ENCODE measurements around the gene P2RY6. TPM values are rescaled to one million over a fixed set of nuclear protein-coding genes. Genes with fewer than 3 reads are reported as not detected.

Gene P2RY6
- total and polyA plus RNA-seq, 11 donors: 0.56 to 17.7 (median 2.0) TPM

DNA sequence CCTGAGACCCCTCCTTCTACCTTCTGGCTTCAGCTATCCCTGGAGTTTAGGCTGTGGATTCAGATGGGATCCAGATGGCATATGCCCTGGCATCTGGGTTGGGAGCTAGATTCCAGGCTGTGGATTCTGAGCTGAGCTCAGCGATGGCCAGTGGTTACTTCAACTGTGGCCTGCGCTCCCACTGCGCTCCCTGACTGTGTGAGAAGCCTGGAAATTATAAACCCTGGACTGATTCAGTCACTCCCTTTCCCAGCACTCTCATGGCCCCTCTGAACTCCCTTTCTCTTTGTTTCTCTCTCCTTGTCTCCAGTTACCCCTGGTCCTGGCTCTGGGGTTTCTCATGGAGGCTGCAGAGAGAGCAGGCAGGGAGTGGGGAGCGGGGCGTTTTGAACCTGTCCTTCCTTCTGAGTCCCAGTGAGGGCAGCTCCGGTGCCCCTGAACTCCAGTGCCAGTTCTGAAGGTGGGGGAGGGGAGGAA is 40.8 kb downstream of the P2RY6 start:
- H3K27ac ChIP-seq: peak overlapping the region; percentile 30 to 100 (median 98)
- intact Hi-C loops (cut with DNase I): no loop called here

DNA sequence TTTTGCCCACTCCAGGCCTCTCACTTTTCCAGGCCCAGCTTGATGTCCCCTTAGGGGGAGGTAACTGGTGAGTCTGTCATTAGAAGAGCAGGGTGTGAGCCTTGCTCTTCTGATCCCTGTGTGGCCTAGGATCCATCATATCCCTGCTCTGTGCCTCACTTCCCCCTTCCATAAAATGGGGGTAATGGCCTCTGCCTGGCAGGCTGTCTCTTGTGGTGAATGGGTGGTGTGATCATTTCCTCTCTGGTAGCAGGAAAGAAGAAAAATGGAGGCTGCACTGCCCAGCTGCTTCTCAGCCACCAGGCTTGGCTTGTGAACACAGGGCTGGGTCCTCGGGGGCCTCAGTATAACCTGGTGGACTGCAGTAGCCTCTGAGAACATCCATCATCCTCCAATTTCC is 41.5 kb downstream of the P2RY6 start:
- no peak for DNase-seq
- WGBS, 4 donors: 34 to 70% (median 45%) methylated on average over 1 of the region's 1 CpG
- peaks cover 0 to 10% (median 0%) of the 10 kb centered on the region in 9 donors for H3K27me3 ChIP-seq
- peak overlapping the region; percentile 66 to 100 (median 98) for H3K27ac ChIP-seq
- peaks cover 5 to 98% (median 91%) of the 10 kb centered on the region in 12 donors for H3K4me1 ChIP-seq
- intact Hi-C loops (cut with DNase I): no loop called here
- no peak for ATAC-seq
- H3K36me3 ChIP-seq: peaks cover 0 to 13% (median 0%) of the 10 kb centered on the region in 9 donors
- peak overlapping the region in 11 of 12 donors; percentile 28 to 90 (median 76) for H3K4me3 ChIP-seq
- no peaks in the 10 kb centered on the region for H3K9me3 ChIP-seq
- TF ChIP-seq, protein P1, sequence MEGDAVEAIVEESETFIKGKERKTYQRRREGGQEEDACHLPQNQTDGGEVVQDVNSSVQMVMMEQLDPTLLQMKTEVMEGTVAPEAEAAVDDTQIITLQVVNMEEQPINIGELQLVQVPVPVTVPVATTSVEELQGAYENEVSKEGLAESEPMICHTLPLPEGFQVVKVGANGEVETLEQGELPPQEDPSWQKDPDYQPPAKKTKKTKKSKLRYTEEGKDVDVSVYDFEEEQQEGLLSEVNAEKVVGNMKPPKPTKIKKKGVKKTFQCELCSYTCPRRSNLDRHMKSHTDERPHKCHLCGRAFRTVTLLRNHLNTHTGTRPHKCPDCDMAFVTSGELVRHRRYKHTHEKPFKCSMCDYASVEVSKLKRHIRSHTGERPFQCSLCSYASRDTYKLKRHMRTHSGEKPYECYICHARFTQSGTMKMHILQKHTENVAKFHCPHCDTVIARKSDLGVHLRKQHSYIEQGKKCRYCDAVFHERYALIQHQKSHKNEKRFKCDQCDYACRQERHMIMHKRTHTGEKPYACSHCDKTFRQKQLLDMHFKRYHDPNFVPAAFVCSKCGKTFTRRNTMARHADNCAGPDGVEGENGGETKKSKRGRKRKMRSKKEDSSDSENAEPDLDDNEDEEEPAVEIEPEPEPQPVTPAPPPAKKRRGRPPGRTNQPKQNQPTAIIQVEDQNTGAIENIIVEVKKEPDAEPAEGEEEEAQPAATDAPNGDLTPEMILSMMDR (IDR thresholded peaks at IDR 0.05): no peak
- no peak for TF ChIP-seq POLR2A (IDR thresholded peaks at IDR 0.05)

More for the DNA sequence above, 40.8 kb downstream of the P2RY6 start:
- H3K9me3 ChIP-seq: no peaks in the 10 kb centered on the region
- peaks cover 5 to 98% (median 83%) of the 10 kb centered on the region in 12 donors for H3K4me1 ChIP-seq
- peak overlapping the region; percentile 7 to 90 (median 72) for H3K4me3 ChIP-seq
- peaks cover 0 to 13% (median 0%) of the 10 kb centered on the region in 9 donors for H3K36me3 ChIP-seq
- WGBS, 4 donors: 37 to 55% (median 42%) methylated on average over 6 of the region's 6 CpGs
- H3K27me3 ChIP-seq: peaks cover 0 to 15% (median 0%) of the 10 kb centered on the region in 9 donors
- DNase-seq: no peak
- no peak for ATAC-seq
- no peak for TF ChIP-seq POLR2A (IDR thresholded peaks at IDR 0.05)
- TF ChIP-seq, protein P1 (IDR thresholded peaks at IDR 0.05): no peak

DNA sequence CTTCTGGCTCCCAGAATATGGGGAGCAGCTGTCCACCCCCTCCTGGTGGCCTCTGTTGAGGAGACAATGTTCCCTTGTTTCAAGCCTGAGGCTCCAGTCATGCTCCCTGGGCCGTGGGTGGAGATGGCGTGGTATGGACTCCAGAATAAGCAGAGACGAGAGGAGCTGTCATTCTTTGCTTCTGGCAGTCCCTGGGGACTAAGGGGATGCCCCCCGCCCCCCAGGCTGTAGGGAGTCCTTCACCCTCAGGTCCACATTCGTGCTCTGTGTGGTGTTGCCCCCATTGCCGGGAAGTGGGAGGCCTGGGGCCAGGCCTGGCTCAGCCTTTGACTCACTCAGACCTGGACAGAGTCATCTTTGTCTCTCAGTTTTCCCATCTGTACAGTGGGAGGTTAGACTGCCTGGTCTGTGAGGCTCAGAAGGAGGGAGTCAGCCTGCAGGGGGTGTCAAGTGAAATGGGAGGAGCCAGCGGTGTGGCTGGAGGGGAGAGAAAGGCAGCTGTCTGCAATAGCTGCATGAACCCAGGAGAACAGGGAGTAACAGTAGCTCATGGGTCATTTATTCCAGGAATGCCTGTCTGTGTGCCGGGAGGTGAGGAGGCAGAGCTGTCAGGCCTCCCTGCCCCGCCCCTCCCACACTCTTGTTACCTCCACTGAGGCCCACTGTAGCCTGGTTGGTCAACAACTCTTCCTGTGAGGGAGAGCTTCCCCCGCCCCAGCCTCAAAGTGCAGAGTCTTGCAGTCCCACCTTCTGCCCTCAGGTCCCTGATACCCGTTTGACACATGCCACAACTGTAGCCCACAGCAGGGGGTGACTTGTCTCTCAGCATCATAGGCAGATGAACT is 42.2 kb downstream of the P2RY6 start:
- peak overlapping the region; percentile 66 to 100 (median 98) for H3K27ac ChIP-seq
- H3K36me3 ChIP-seq: peaks cover 0 to 13% (median 0%) of the 10 kb centered on the region in 9 donors
- TF ChIP-seq, protein P1 (IDR thresholded peaks at IDR 0.05): peak in 2 of 12 donors; percentile 7 to 19
- no peak for TF ChIP-seq POLR2A (IDR thresholded peaks at IDR 0.05)
- ATAC-seq (peak; percentile 41 to 66 (median 50)), DNase-seq (peak; percentile 61 to 80 (median 69))
- H3K4me1 ChIP-seq: peaks cover 5 to 100% (median 95%) of the 10 kb centered on the region in 12 donors
- peak overlapping the region in 10 of 12 donors; percentile 13 to 90 (median 72) for H3K4me3 ChIP-seq
- whole genome bisulfite sequencing, 4 donors: 42 to 47% (median 46%) methylated on average over 10 to 11 of the region's 11 CpGs
- peaks cover 0 to 3% (median 0%) of the 10 kb centered on the region in 9 donors for H3K27me3 ChIP-seq
- intact Hi-C loops (cut with DNase I): no loop called here
- H3K9me3 ChIP-seq: no peaks in the 10 kb centered on the region
